ENCODE results near the gene PRAMEF11.

GRCh38 chr1:12799730-12800129, 31.5 kb downstream of the PRAMEF11 start:
- TF ChIP-seq CTCF (IDR thresholded peaks at IDR 0.05; ENCODE audit: low read depth, low read length, poor library complexity, severe bottlenecking) (no peak), EZH2phosphoT487 (IDR thresholded peaks at IDR 0.05; ENCODE audit: borderline replicate concordance, low read length) (no peak)

Measured in DOHH2 (cell line).